PC-3 (cell line): ENCODE data around the gene SELENOI.

Source experiments
- CTCF ChIP-seq: fragments of 300-600 bp; sonication (generic); conservative IDR thresholded peaks from 2 replicates; pipeline ENCODE4 v1.5.1; 2017; ENCODE audit warnings: antibody characterized with exemption, low read depth, mild to moderate bottlenecking, low read length
- EZH2 ChIP-seq: fragments of 300-600 bp; sonication (generic); IDR thresholded peaks from one replicate; pipeline ENCODE4 v1.6.1; 2017; ENCODE audit warnings: antibody characterized with exemption, mild to moderate bottlenecking, low read length; ENCODE audit not compliant: unreplicated experiment
- EZH2phosphoT487 ChIP-seq: fragments of 300-600 bp; sonication (generic); IDR thresholded peaks from 2 replicates; pipeline ENCODE4 v1.6.1; 2018; ENCODE audit warnings: mild to moderate bottlenecking, antibody characterized with exemption, low read length, borderline replicate concordance

DNA sequence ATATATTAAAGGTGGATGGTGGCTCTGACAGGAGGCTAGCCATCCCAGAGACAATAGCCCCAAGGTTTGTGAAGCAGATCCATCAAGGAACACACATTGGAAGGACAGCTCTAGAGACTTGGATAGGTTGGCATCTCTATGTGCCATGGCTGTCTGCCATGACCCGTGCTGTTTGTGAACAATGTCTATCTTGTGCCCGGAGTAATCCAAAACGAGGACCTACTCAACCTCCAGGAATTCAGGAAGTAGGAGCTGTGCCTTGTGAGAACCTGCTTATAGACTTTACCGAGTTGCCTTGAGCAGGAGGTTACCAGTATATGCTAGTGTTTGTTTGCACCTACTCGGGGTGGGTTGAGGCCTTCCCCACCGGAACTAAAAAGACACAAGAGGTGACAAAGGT, 43.1 kb upstream of the SELENOI start:
- no peak for TF ChIP-seq EZH2
- no peak for TF ChIP-seq CTCF
- TF ChIP-seq EZH2phosphoT487: no peak
